GM12891 (cell line): ENCODE measurements around the gene AGMO.

Experiments
- POLR2A ChIP-seq: IDR thresholded peaks from 2 replicates; pipeline ENCODE4 v1.6.1; 2011; ENCODE audit warnings: low read depth, low read length, control low read depth
- POLR2AphosphoS5 ChIP-seq: IDR thresholded peaks from 2 replicates; pipeline ENCODE4 v1.6.1; 2011; ENCODE audit warnings: low read depth, low read length, control low read depth
- SPI1 ChIP-seq: IDR thresholded peaks from 2 replicates; pipeline ENCODE4 v1.6.1; 2011; ENCODE audit warnings: low read depth, low read length, control low read depth

GRCh38 chr7:15430911-15431310, 130.9 kb downstream of the AGMO start:
- TF ChIP-seq POLR2A (no peak), POLR2AphosphoS5 (no peak), SPI1 (no peak)
